HepG2 (cell line): Measurements from ENCODE around the gene RHOT2. TPM values are rescaled to one million over a fixed set of nuclear protein-coding genes. Genes with fewer than 3 reads are reported as not detected.

Source experiments
- ELF4 ChIP-seq: sonication (generic); formaldehyde crosslinking; IDR thresholded peaks from 2 replicates; pipeline ENCODE4 v1.5.0; 2020; ENCODE audit warnings: missing genetic modification reagents, mild to moderate bottlenecking, moderate library complexity, borderline replicate concordance
- FOXP4 ChIP-seq: sonication (generic); formaldehyde crosslinking; IDR thresholded peaks from 2 replicates; pipeline ENCODE4 v1.4.0; 2020; ENCODE audit warnings: missing genetic modification reagents
- IKZF1 ChIP-seq: fragments of 450-650 bp; IDR thresholded peaks from 2 replicates; pipeline ENCODE4 v1.7.1; 2016
- IKZF4 ChIP-seq: sonication (generic); formaldehyde crosslinking; IDR thresholded peaks from 2 replicates; pipeline ENCODE4 v1.5.1; 2020; ENCODE audit warnings: borderline replicate concordance, mild to moderate bottlenecking, low read depth, missing genetic modification reagents; ENCODE audit errors: not compliant biosample characterization
- IKZF5 ChIP-seq: IDR thresholded peaks from 2 replicates; pipeline ENCODE4 v1.6.1; 2018; ENCODE audit warnings: missing genetic modification reagents, mild to moderate bottlenecking, missing compliant biosample characterization
- PATZ1 ChIP-seq: sonication (generic); formaldehyde crosslinking; IDR thresholded peaks from 2 replicates; pipeline ENCODE4 v1.4.0; 2020; ENCODE audit warnings: missing genetic modification reagents
- RFX3 ChIP-seq: IDR thresholded peaks from 2 replicates; pipeline ENCODE4 v1.6.1; 2016; ENCODE audit warnings: missing biosample characterization, missing genetic modification reagents
- SMAD9 ChIP-seq: sonication (generic); formaldehyde crosslinking; IDR thresholded peaks from 2 replicates; pipeline ENCODE4 v1.5.1; 2020; ENCODE audit warnings: mild to moderate bottlenecking, missing genetic modification reagents
- SMARCC2 ChIP-seq: fragments of 450-650 bp; IDR thresholded peaks from 2 replicates; pipeline ENCODE4 v1.6.1; 2017; ENCODE audit warnings: antibody characterized with exemption, mild to moderate bottlenecking
- SP5 ChIP-seq: IDR thresholded peaks from 2 replicates; pipeline ENCODE4 v1.6.1; 2016; ENCODE audit warnings: low read depth, borderline replicate concordance
- ZFP36L1 ChIP-seq: sonication (generic); formaldehyde crosslinking; IDR thresholded peaks from 2 replicates; pipeline ENCODE4 v1.8.0; 2022; ENCODE audit warnings: mild to moderate bottlenecking, missing genetic modification reagents, moderate library complexity
- ZFYVE20 ChIP-seq: sonication (generic); formaldehyde crosslinking; IDR thresholded peaks from 2 replicates; pipeline ENCODE4 v1.8.0; 2023; ENCODE audit warnings: low read depth, mild to moderate bottlenecking, moderate library complexity, missing genetic modification reagents, borderline replicate concordance
- ZKSCAN1 ChIP-seq: fragments of 150-350 bp; IDR thresholded peaks from 2 replicates; pipeline ENCODE4 v1.6.1; 2014; ENCODE audit warnings: low read length
- ZNF484 ChIP-seq: sonication (generic); formaldehyde crosslinking; IDR thresholded peaks from 2 replicates; pipeline ENCODE4 v1.5.1; 2020; ENCODE audit warnings: mild to moderate bottlenecking, low read depth, missing genetic modification reagents, borderline replicate concordance
- ZNF512B ChIP-seq: sonication (generic); formaldehyde crosslinking; IDR thresholded peaks from 2 replicates; pipeline ENCODE4 v1.5.1; 2020; ENCODE audit warnings: missing genetic modification reagents, mild to moderate bottlenecking, borderline replicate concordance
- ZNF781 ChIP-seq: sonication (generic); formaldehyde crosslinking; IDR thresholded peaks from 2 replicates; pipeline ENCODE4 v1.5.1; 2020; ENCODE audit warnings: borderline replicate concordance, mild to moderate bottlenecking, missing genetic modification reagents; ENCODE audit errors: not compliant biosample characterization
- ZSCAN20 ChIP-seq: sonication (generic); formaldehyde crosslinking; IDR thresholded peaks from 2 replicates; pipeline ENCODE4 v1.4.0; 2020; ENCODE audit warnings: missing genetic modification reagents, mild to moderate bottlenecking, borderline replicate concordance
- polyA plus RNA-seq, 8 experiments: library from polyadenylated mRNA; depleted of rRNA in 3 of 8; stranded (reverse) in 7 of 8; unstranded in 1 of 8; fragments of >200 nt; fragmentation: Illumina TruSeq in 4 of 8; extraction: Trizol in 4 of 8; gene quantifications; 2 replicates each; pipeline versions ENCODE4 v1.2.1 to v1.2.3, GENCODE V29; 2011 to 2016; ENCODE audit warnings: low read depth in 4 of 8, missing spikeins in 1 of 8, mixed read lengths in 1 of 8; ENCODE audit not compliant: insufficient read depth in 1 of 8
- total RNA-seq, 5 experiments: library from RNA; depleted of rRNA; stranded (reverse); fragments of >200 nt; fragmentation: Illumina TruSeq; extraction: Trizol; gene quantifications; 2 replicates each; pipeline ENCODE4 v1.2.3, GENCODE V29; 2016; ENCODE audit warnings: low read depth in 1 of 5

The RHOT2 gene
- total and polyA plus RNA-seq, 2 of the 13 experiments (the other 11 are each of a cell fraction or from before 2014, with no cell fraction given): 63.6 to 76.9 TPM

GRCh38 chr16:648781-649589 is 18.9 kb upstream of the RHOT2 start, which contains the start of gene WDR90 (continued):
- TF ChIP-seq PATZ1 (CRISPR knock-in tag) (peak; percentile 83), ELF4 (peak; percentile 60; the same call in 1 of the 2 replicates), RFX3 (CRISPR knock-in tag) (peak; percentile 89), ZNF781 (no peak), ZNF484 (CRISPR knock-in tag) (no peak), ZFYVE20 (CRISPR knock-in tag) (0 out of 2 replicates have a peak, but pooled peaks have one; percentile 54), IKZF1 (no peak), ZKSCAN1 (no peak; the same call in 1 of the 2 replicates), ZFP36L1 (CRISPR knock-in tag) (no peak), FOXP4 (CRISPR knock-in tag) (no peak), ZSCAN20 (CRISPR knock-in tag) (peak; percentile 96; the same call in 1 of the 2 replicates), SMARCC2 (no peak), SMAD9 (CRISPR knock-in tag) (no peak), IKZF4 (CRISPR knock-in tag) (no peak), ZNF512B (CRISPR knock-in tag) (no peak), IKZF5 (CRISPR knock-in tag) (no peak; the same call in 1 of the 2 replicates), SP5 (peak; percentile 28; the same call in 1 of the 2 replicates)
